Neural crest cell (in vitro differentiated cells): Measurements from ENCODE around the gene ARMCX2. TPM values are rescaled to one million over a fixed set of nuclear protein-coding genes. Genes with fewer than 3 reads are reported as not detected.

Source experiments
- DNase-seq: peaks from one replicate; pipeline ENCODE4 v3.0.0; 2021; ENCODE audit warnings: low read depth, mixed read lengths, low spot score
- H3K27ac Mint-ChIP-seq: one replicate; pipeline ENCODE4 v1.8.0; 2021; ENCODE audit warnings: mild to moderate bottlenecking, mixed read lengths; ENCODE audit not compliant: unreplicated experiment
- H3K27me3 Mint-ChIP-seq: 2 replicates; pipeline ENCODE4 v1.8.0; 2021; ENCODE audit warnings: low read depth, mild to moderate bottlenecking, mixed read lengths
- H3K36me3 Mint-ChIP-seq: 2 replicates; pipeline ENCODE4 v1.8.0; 2021; ENCODE audit warnings: low read depth, mild to moderate bottlenecking, mixed read lengths
- H3K4me1 Mint-ChIP-seq: 2 replicates; pipeline ENCODE4 v1.8.0; 2021; ENCODE audit warnings: mixed read lengths
- H3K4me3 Mint-ChIP-seq: one replicate; pipeline ENCODE4 v1.8.0; 2021; ENCODE audit warnings: mild to moderate bottlenecking, mixed read lengths
- H3K9me3 Mint-ChIP-seq: 2 replicates; pipeline ENCODE4 v1.8.0; 2021; ENCODE audit warnings: mixed read lengths
- total RNA-seq: library from RNA; stranded (reverse); gene quantifications from 2 replicates; pipeline ENCODE4 v1.2.1, GENCODE V29; 2021
- TF ChIP-seq, protein P1 (sequence below): fragments of 200-600 bp; sonication (generic); conservative IDR thresholded peaks from 2 replicates; pipeline ENCODE4 v1.5.0; 2021; ENCODE audit warnings: antibody characterized with exemption, mild to moderate bottlenecking

ARMCX2 gene
- total RNA-seq, 1 donor from 2014 or later, result 79.9 TPM

DNA sequence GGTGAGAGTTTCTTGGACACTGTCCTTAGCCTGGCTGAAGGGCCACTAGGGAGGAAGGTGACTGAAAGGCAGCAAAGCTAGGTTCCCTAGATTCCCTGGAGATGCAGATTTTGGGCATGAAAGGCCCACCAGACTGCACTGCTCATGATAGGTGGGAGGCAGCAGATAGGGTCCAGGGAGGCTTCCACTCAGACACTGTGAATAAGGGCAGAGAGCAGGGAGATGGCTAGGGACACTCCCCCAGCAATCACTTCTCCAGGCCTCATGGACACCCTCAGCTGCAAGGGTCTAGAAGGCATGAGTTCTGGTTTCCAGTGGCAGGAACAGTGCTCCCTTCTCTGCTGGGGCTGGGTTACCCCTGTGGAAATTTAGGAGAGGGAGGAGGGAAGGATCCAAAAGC is 20.1 kb downstream of the ARMCX2 start:
- no peak for DNase-seq
- no peak overlapping the region for H3K4me3 Mint-ChIP-seq
- no peak overlapping the region for H3K27ac Mint-ChIP-seq
- H3K36me3 Mint-ChIP-seq, result no peaks in the 10 kb centered on the region
- no peaks in the 10 kb centered on the region for H3K27me3 Mint-ChIP-seq
- no peaks in the 10 kb centered on the region for H3K4me1 Mint-ChIP-seq
- TF ChIP-seq, protein P1, sequence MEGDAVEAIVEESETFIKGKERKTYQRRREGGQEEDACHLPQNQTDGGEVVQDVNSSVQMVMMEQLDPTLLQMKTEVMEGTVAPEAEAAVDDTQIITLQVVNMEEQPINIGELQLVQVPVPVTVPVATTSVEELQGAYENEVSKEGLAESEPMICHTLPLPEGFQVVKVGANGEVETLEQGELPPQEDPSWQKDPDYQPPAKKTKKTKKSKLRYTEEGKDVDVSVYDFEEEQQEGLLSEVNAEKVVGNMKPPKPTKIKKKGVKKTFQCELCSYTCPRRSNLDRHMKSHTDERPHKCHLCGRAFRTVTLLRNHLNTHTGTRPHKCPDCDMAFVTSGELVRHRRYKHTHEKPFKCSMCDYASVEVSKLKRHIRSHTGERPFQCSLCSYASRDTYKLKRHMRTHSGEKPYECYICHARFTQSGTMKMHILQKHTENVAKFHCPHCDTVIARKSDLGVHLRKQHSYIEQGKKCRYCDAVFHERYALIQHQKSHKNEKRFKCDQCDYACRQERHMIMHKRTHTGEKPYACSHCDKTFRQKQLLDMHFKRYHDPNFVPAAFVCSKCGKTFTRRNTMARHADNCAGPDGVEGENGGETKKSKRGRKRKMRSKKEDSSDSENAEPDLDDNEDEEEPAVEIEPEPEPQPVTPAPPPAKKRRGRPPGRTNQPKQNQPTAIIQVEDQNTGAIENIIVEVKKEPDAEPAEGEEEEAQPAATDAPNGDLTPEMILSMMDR, result no peak
- H3K9me3 Mint-ChIP-seq, result peaks cover 2% of the 10 kb centered on the region

DNA sequence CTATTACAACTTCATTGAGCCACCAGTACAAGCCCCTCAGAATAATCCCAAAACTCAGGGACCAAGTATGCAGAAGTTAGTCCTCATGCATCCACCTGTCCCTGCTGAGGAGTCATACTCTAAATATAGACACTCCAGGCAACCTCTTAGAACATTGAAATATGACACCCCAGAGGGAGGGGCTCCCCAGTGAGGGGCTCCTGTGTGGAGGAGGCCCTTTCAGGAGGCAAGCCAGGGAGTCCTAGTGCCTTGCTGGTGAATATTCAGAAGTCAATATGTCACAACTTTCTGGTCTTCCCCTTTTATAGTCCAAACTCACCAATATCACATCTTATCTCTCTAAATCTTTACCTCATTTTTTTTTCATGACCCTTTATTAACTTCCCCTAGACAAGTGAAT is 40.3 kb downstream of the ARMCX2 start:
- no peak overlapping the region for H3K27ac Mint-ChIP-seq
- H3K27me3 Mint-ChIP-seq, result no peaks in the 10 kb centered on the region
- peak overlapping the region; percentile 94 for H3K4me3 Mint-ChIP-seq
- TF ChIP-seq, protein P1, result no peak
- peaks cover 39% of the 10 kb centered on the region for H3K4me1 Mint-ChIP-seq
- DNase-seq, result no peak
- peaks cover 2% of the 10 kb centered on the region for H3K36me3 Mint-ChIP-seq
- no peaks in the 10 kb centered on the region for H3K9me3 Mint-ChIP-seq

DNA sequence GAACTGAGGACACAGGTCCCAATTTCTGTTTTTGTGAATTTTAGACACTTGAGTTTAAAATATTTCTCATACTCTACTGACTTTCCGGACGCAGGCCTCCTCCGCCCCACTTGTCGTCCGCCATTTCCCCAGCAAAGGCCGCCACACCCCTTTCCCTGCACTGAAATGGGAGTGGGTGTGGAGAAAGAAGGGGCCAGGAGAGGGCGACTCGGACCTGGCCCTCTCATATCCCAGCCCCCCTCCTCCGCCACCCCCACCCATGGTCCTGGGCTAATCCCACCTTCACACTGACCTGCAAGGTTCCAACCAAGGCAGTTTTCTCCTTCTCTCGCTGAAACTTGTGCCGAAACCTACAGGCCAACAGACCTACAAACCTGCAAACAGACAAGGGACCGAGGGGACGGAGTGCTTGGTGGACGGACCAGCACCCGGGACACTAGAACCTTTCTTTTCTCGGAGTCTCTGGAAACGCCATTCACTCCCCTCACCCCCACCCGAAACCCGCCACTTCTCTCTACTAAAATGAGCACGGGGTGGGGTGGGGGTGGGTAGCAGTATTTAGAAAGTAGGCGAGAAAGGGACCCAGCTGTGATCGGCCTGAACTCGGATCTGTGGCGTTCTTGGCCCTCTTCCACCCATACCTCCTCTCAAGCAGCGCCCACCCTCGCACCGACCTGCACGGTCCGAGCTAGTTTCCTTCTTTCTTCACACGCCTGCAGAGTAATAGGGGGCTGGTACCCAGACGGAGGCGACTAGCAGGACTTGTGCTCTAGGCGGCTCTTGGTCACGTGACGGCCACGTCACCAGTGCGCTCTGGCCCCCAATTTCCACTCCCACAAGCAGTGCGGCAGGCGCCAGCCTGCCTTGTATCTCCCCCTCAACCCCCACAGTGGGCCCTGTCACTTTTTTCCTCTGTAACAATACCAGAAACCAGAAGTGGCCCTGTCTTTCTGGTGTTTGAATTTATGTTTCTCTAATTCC is 42.1 kb downstream of the ARMCX2 start, which contains the start of gene ARMCX6:
ARMCX6 (minus strand) TSS at position 790 of the 981 bp plus-strand sequence. CDS start 1,380 bp downstream, outside the sequence.
- TF ChIP-seq, protein P1, result peak; percentile 33

DNA sequence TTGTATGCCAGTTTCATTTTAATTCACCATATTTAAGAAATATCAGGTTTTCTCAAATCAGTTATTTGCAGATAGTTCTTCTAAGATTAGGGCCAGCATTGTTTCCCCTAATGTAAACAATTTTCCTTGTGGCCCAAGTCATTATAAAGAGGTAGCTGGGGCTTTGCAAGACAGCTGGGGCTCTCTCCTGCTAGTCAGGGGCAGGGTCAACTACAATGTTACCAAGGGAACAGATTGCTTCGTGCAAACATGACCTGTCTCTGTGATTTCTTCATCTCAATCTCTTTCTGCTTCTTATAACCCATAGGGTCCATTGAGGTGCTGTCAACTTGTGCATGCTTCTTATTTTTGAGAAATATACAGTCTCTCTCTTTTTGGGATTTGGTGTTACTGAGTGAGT is 53.9 kb downstream of the ARMCX2 start:
- DNase-seq, result no peak
- Mint-ChIP-seq H3K27me3 (no peaks in the 10 kb centered on the region), H3K4me3 (no peak overlapping the region), H3K9me3 (no peaks in the 10 kb centered on the region), H3K36me3 (no peaks in the 10 kb centered on the region), H3K4me1 (peaks cover 7% of the 10 kb centered on the region), H3K27ac (no peak overlapping the region)
- TF ChIP-seq, protein P1, result no peak

More for the DNA sequence above, 42.1 kb downstream of the ARMCX2 start, which contains the start of gene ARMCX6:
- Mint-ChIP-seq H3K36me3 (no peaks in the 10 kb centered on the region), H3K27me3 (no peaks in the 10 kb centered on the region), H3K4me1 (peaks cover 23% of the 10 kb centered on the region), H3K27ac (no peak within 1 kb of the TSS), H3K4me3 (peak within 1 kb of the TSS; percentile 94), H3K9me3 (no peaks in the 10 kb centered on the region)
- DNase-seq, result peak; percentile 44

Other genes starting within 250 kb of the ARMCX2 start
- 24.2 and 26.2 TPM in 2 replicates for gene ARMCX4, start 174.4 kb downstream of the ARMCX2 start, total RNA-seq
- 30.0 and 30.6 TPM in 2 replicates for gene ARMCX1, start 109.3 kb downstream of the ARMCX2 start, total RNA-seq
- gene ARMCX6, start 41.9 kb downstream of the ARMCX2 start, total RNA-seq, result 65.6 and 67.8 TPM in 2 replicates
- 46.1 and 49.1 TPM in 2 replicates for gene ARMCX3, start 36.7 kb downstream of the ARMCX2 start, total RNA-seq